HG02852 (cell line): ENCODE data around the gene PROZ.
A peak's percentile ranks its signal among the peaks of the same experiment; 100 is the strongest.

ENCODE experiments used
- ATAC-seq: cut with Tn5 transposase; IDR thresholded peaks from one replicate; pipeline ENCODE4 v1.9.1; 2021; ENCODE audit warnings: mild to moderate bottlenecking, moderate library complexity; ENCODE audit not compliant: unreplicated experiment

The PROZ gene

GRCh38 chr13:113196970-113197737 is 38.7 kb downstream of the PROZ start:
- ATAC-seq, result no peak

- ATAC-seq, result no peak
These were observed 43.4 kb downstream of the PROZ start for GRCh38 chr13:113201815-113202214.

DNA sequence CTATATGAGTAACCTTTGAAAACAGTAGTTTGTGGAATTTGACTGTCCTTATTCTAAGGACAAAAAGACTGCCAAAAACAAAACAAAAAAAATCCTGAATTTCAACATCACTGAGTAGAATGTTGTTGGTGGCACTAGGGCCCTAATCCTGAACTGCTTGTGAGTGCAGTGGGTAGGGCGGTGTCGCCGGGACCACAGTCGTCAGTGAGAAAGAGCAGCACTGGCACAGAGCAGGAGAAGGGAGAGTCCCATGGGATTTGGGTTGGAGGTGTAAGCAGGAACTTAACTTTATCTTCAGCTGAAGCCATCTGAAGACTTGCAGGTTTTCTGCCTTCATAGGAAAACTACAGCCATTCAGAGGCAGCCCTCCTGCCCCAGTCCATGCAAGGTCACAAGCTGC is 44.5 kb downstream of the PROZ start:
- no peak for ATAC-seq

GRCh38 chr13:113203507-113204377 is 45.3 kb downstream of the PROZ start:
- ATAC-seq, result no peak

DNA sequence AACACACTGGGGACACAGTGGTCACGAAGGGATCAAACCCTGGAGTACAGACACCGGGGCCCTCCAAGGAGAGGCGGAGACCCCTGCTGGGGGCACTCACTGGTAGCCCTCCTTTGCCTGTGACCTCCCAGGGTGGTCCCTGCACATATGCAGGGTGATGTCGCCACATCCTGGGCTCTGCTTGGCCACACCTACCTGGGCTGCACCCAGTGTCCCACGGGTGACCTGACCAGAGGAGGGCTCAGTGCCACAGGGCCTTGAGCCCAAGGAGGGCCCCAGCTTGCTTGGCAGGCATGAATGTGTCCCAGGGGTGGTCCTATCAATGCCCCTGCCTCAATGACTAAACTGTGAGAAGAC is 45.9 kb downstream of the PROZ start:
- ATAC-seq, result no peak

- no peak for ATAC-seq
These were observed 47.0 kb downstream of the PROZ start for GRCh38 chr13:113205428-113205931.

GRCh38 chr13:113207460-113207859 is 49.0 kb downstream of the PROZ start:
- no peak for ATAC-seq

DNA sequence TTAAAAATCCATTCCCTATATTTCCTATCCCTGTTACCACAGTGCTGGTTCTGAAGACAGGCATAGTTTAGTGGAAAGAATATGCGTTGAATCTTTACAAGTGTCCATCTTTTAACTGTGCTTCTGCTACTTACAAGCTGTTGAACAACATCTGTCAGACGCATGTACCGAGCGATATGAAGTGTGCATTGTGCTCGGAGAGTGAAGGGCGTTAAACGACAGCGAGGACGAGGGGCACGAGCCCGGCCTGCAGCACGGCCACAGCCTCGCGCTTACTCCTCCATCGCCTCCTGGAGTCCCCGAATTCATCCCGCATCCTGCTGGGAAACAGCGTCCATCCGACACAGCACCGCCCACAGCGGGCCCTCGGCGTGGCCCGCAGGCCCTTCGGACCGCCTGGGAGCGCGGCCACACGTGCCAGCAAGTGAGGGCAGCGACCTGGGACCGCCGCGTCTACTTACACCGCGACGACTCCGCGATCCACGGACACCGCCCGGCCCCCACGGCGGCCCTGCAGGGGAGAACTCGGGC is 49.5 kb downstream of the PROZ start:
- ATAC-seq, result peak; percentile 6

GRCh38 chr13:113208421-113209335 is 50.2 kb downstream of the PROZ start, which contains the start of gene PCID2:
Gene PCID2 (minus strand): TSS chr13:113208669. CDS start chr13:113208634, 35 bp downstream.
- peak; percentile 74 for ATAC-seq

DNA sequence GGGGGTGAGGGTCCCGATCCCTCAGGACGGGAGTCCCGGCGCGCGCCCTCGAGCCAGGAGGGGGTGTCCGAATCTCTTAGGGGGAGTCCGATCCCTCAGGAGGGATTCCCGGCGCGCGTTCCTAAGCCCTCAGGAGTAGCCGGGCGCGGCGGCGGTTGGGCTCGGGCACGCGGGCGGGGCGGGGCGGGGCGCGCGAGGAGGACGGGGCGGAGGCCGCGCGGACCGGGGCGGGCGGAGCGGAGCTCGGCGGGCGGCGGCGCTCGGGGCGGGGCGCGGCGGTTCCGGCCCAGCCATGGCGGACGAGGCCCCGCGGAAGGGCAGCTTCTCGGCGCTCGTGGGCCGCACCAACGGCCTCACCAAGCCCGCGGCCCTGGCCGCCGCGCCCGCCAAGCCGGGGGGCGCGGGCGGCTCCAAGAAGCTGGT is 50.9 kb downstream of the PROZ start, which contains the start of gene CUL4A:
CUL4A (plus strand) TSS at position 278 of the 423 bp plus-strand sequence; CDS start at position 293, 15 bp downstream.
- ATAC-seq, result peak; percentile 48

DNA sequence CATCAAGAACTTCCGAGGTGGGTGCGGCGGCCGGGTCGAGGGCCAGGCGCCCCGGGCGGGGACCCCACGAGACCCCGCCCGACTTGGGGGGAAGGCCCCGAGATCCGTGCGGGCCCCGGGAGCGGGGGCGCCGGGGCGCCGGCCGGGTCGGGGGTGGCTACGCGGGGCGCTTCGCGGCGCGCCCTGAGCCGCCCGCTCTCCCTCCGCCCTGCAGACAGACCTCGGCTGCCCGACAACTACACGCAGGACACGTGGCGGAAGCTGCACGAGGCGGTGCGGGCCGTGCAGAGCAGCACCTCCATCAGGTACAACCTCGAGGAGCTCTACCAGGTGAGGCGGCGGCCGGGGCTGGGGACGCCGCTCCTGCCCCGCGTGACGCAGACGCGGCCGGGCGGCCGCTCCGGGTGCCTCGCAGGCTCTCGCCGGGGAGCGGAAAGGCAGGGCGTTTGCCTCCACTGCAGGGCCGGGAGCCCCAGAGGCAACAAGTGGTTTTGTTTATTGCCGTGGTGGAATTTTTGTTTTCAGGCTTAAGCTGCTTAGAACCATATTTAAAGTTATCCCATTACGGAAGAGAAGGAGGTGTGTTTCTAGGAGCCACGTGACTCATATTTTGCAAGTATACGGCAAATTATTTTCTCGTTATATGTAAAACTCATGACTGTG is 51.4 kb downstream of the PROZ start:
- ATAC-seq, result peak; percentile 35

DNA sequence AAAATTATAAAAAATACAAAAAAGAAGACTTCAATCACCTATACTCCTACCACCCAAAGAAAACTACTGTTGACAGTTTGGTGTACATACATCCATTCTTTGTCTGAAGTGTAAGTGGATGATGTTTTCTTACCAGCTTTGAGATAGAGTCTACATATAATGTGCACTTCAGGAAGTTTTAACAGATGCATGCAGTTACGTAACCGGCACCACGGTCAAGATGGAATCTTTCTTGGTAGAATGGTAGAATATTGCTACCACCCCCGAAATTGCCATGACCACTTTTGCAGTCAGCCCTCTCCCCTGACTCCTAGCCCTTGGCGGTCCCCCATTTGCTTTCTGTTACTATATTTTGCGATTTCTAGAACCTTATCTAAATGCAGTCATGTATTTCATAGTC is 52.4 kb downstream of the PROZ start:
- ATAC-seq, result no peak

- no peak for ATAC-seq
These were observed 53.3 kb downstream of the PROZ start for GRCh38 chr13:113211774-113212173.

DNA sequence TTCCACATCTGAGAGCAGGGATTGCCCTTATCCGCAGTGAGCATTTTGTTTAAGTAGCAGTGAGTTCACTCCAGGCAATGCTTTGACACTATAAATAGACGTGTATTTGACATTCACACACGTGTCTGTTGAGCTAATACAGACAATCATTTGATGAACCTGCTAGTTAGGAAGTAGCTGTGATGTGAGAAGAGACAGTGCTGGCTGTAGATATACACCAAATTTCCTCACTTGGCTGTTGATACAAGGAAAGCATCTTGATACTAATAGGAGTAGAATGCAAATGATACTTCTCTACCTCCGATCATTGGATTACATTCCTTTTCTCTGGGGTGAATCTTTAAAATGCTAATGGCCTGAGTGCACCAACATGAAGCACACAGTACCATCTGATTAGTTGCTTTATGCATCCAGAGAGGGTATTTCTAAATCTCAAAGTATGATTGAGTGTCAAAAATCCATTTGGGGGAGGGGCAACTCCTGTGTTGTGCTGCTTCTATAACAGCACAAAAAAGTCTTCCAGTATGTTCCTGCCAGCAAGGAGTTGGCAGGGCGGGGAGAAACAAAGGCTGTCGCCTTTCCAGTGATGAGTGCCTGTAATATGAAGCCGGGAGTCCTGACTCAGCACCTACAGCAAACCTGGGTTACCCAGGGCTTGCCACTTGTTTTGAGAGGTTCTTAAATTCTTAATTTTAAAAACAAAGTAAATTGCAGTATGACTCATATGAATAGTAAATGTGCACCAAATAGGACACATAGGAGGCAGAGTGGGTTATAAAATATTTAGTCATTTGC is 58.0 kb downstream of the PROZ start:
- ATAC-seq, result no peak

- no peak for ATAC-seq
These were observed 60.1 kb downstream of the PROZ start for GRCh38 chr13:113218586-113218985.

DNA sequence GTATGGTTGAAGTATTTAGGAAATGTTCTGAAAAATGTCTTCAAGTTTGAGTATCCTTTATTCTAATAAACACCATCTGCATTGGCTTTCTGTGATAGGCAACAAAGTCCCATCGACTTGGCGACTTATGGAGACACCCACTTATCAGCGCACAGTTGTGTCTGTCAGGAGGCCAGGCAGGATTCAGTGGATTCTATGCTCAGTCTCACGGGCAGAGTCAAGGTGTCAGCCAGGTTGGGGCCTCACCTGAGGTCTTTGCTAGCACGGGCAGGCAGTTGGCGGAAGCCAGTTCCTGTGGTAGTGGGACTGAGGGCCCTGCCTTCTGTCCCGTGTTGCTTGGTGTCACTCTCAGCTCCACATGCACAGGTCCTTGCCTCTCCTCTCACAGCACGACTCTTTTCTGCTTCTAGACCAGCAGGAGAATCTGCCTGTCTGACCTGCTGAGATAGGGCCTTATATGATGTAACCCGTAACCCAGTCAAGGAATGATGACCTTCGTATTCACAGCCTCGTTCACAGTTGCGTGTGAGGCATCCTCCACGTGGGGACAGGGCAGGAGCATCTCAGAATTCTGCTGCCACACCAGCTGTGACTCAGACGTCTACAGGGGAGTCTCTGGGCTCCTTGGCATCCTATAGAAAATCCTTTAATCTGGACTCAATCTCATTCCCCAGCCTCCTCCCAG is 61.0 kb downstream of the PROZ start:
- ATAC-seq, result no peak

GRCh38 chr13:113220141-113220598 is 61.7 kb downstream of the PROZ start:
- no peak for ATAC-seq

DNA sequence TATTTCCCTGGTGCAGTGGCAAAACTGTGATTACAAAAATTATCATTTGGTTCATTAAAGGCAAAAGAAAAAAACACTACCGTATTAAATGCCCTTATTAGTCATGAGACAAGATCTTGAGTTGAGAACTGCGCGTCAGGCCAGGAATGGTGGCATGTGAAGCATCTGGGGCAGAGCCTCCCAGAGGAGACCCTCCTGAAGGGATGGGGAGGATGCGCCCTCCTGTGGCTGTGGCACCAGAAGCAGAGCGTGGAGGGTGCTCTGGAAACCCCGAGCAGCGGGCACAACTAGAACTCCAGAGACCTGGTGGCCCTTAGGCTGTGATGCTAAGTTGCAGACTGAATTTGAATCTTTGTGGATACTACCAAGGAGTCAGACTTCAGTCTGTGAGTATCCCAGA is 62.4 kb downstream of the PROZ start:
- no peak for ATAC-seq
